Upper lobe of left lung (tissue), 6 donors: ENCODE results near the gene USP36. TPM values are rescaled to one million over a fixed set of nuclear protein-coding genes. Genes with fewer than 3 reads are reported as not detected.
"Not testable (repeated sequence)": the region's sequence is repeated elsewhere in the genome, so short reads cannot be mapped to it uniquely, and the experiment has no call there.

Experiments used
- ATAC-seq, 2 donors: fragments of 200-7000 bp; cut with Tn5 transposase; one replicate each; pipeline ENCODE4 v1.9.1; 2022; ENCODE audit warnings: mild to moderate bottlenecking in 2 of 2, moderate library complexity in 2 of 2; ENCODE audit not compliant: low FRiP score in 2 of 2
- DNase-seq, 2 donors: peaks; one replicate each; pipeline ENCODE4 v3.0.0-alpha.2; 2019 to 2020
- H3K27ac ChIP-seq, 4 donors: fragments of 200-600 bp; sonication (generic); one replicate each; pipeline ENCODE4 v1.5.1; 2016 to 2019
- H3K27me3 ChIP-seq, 4 donors: fragments of 200-600 bp; sonication (generic); one replicate each; pipeline ENCODE4 v1.5.1; 2017 to 2019
- H3K36me3 ChIP-seq, 4 donors: fragments of 200-600 bp; sonication (generic); one replicate each; pipeline ENCODE4 v1.5.1; 2016 to 2019
- H3K4me1 ChIP-seq, 4 donors: fragments of 200-600 bp; sonication (generic); one replicate each; pipeline ENCODE4 v1.5.1; 2018 to 2019
- H3K4me3 ChIP-seq, 4 donors: fragments of 200-600 bp; sonication (generic); one replicate each; pipeline ENCODE4 v1.5.1; 2017 to 2019; ENCODE audit warnings: mild to moderate bottlenecking in 2 of 4, moderate library complexity in 1 of 4
- H3K9me3 ChIP-seq, 4 donors: fragments of 200-600 bp; sonication (generic); one replicate each; pipeline ENCODE4 v1.5.1; 2018 to 2019
- EP300 ChIP-seq, 4 donors: sonication (generic); formaldehyde crosslinking; IDR thresholded peaks; one replicate each; pipeline ENCODE4 v1.5.1; 2017; ENCODE audit warnings: antibody characterized with exemption in 4 of 4, control low read depth in 2 of 4
- POLR2A ChIP-seq, 4 donors: fragments of 450-650 bp; IDR thresholded peaks; one replicate each; pipeline ENCODE4 v1.5.1; 2016 to 2017; ENCODE audit warnings: antibody characterized with exemption in 4 of 4, mild to moderate bottlenecking in 2 of 4
- POLR2AphosphoS5 ChIP-seq, 2 donors: sonication (generic); formaldehyde crosslinking; IDR thresholded peaks; one replicate each; pipeline ENCODE4 v1.5.1; 2017; ENCODE audit warnings: antibody characterized with exemption in 2 of 2
- WGBS, 2 donors: methylation state at CpG; one replicate each; pipeline ENCODE4 v1.1.5; 2017 to 2018; 5-methylcytosine and 5-hydroxymethylcytosine counted together
- total RNA-seq, 6 donors: library from RNA; depleted of rRNA in 4 of 6; stranded (reverse); fragments of >200 nt in 4 of 6; gene quantifications; one replicate each; pipeline versions ENCODE4 v1.1.0 to v1.2.1, GENCODE V29; 2016 to 2021
- TF ChIP-seq, protein P1 (sequence below), 6 experiments: fragments of 450-650 bp in 4 of 6; fragments of 200-600 bp in 2 of 6; sonication (generic) in 2 of 6; IDR thresholded peaks; one replicate each; pipeline ENCODE4 v1.5.1; 2016 to 2019; ENCODE audit warnings: antibody characterized with exemption in 6 of 6
- donor health status: DM: no; HTN: no; CAD: no; lungs with moderate emphysema.
- donor health status: DM: no; HTN: yes; CAD: no; lungs with severe emphysema.

USP36 gene
- total RNA-seq, 6 donors from 2014 or later = 31.1 to 76.5 (median 55.4) TPM

DNA sequence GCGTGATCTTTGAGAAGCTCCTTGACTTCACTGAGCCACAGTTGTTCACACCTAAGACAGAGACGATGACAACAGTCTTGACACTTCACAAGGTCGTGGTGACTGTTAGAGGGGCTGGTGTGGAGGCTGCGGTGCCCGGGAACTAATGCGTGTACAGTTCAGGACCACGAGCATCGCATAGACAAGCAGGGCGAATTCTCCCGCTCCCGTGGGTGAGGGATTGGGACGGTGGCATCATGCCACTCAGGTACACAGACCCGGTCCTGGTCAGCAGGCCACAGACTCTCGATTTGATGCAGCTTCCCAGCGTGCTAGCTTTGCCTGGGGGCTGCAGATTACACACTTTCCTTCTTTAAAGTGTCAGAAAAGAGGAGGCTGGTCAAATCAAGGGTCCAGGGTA lies 37.6 kb upstream of the USP36 start:
- DNase-seq (no peak), ATAC-seq (no peak)
- H3K27ac ChIP-seq = peak overlapping the region in 2 of 4 donors; percentile 88 to 91
- no peak for TF ChIP-seq POLR2AphosphoS5 (IDR thresholded peaks at IDR 0.05)
- TF ChIP-seq EP300 (IDR thresholded peaks at IDR 0.05) = no peak
- TF ChIP-seq, protein P1, sequence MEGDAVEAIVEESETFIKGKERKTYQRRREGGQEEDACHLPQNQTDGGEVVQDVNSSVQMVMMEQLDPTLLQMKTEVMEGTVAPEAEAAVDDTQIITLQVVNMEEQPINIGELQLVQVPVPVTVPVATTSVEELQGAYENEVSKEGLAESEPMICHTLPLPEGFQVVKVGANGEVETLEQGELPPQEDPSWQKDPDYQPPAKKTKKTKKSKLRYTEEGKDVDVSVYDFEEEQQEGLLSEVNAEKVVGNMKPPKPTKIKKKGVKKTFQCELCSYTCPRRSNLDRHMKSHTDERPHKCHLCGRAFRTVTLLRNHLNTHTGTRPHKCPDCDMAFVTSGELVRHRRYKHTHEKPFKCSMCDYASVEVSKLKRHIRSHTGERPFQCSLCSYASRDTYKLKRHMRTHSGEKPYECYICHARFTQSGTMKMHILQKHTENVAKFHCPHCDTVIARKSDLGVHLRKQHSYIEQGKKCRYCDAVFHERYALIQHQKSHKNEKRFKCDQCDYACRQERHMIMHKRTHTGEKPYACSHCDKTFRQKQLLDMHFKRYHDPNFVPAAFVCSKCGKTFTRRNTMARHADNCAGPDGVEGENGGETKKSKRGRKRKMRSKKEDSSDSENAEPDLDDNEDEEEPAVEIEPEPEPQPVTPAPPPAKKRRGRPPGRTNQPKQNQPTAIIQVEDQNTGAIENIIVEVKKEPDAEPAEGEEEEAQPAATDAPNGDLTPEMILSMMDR (IDR thresholded peaks at IDR 0.05) = no peak
- no peak for TF ChIP-seq POLR2A (IDR thresholded peaks at IDR 0.05)
- H3K36me3 ChIP-seq = peaks cover 0 to 7% (median 0%) of the 10 kb centered on the region in 4 donors
- 90 to 91% methylated on average over 13 to 15 of the region's 15 CpGs for WGBS, 2 donors
- no peaks in the 10 kb centered on the region for H3K27me3 ChIP-seq
- no peak overlapping the region for H3K4me3 ChIP-seq
- H3K9me3 ChIP-seq = no peaks in the 10 kb centered on the region
- H3K4me1 ChIP-seq = peaks cover 21 to 41% (median 27%) of the 10 kb centered on the region in 4 donors

DNA sequence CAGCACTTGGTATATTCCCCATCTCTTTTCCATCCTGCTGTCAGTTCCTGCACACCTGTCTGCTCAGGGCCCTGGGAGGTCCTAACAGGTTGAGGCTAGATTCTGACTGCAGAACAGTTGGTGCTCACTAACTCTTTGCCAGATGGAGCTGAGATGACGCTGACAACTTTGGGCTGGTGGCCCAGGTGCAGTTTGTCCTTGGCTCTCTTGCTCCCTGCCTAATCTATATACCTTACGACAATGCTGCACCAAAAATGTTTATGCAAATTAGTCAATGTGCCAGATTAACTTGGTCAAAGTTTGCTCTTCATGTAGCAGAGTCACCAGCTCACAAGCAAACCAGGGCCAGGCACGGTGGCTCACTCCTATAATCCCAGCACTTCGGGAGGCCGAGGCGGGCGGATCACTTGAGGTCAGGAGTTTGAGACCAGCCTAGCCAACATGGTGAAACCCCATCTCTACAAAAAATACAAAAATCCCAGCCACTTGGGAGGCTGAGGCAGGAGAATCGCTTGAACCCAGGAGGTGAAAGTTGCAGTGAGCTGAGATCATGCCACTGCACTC lies 36.4 kb upstream of the USP36 start:
- not testable (repeated sequence) for H3K27me3 ChIP-seq, H3K4me3 ChIP-seq, H3K27ac ChIP-seq, DNase-seq, H3K9me3 ChIP-seq, ATAC-seq
- WGBS, 2 donors = 92 to 97% methylated on average over 8 of the region's 8 CpGs
- Histone ChIP-seq H3K4me1 (peaks cover 9 to 30% (median 16%) of the 10 kb centered on the region in 4 donors), H3K36me3 (peaks cover 0 to 16% (median 0%) of the 10 kb centered on the region in 4 donors)

DNA sequence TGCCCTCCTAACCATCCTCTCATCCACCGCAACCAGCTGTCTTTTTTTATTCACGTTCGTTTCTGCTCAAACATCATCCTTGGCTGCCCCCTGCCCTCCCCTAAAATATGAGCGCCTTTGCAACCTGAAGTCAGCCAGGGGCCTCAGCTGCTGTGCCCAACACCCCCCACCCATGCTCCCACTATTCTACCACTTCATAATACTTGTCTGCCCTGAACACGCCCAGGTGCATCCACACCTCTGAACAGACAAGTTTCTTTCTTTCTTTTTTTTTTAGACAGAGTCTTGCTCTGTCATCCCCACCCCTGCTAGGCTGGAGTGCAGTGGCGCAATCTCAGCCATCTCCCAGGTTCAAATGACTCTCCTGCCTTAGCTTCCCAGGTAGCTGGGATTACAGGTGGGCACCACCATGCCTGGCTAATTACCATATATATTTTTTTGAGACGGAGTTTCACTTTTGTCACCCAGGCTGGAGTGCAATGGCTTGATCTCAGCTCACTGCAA lies 35.5 kb upstream of the USP36 start:
- Histone ChIP-seq H3K4me1 (peaks cover 8 to 30% (median 16%) of the 10 kb centered on the region in 4 donors), H3K4me3 (no peak overlapping the region), H3K27ac (peak overlapping the region in 1 of 4 donors; percentile 50), H3K36me3 (peaks cover 0 to 21% (median 0%) of the 10 kb centered on the region in 4 donors), H3K9me3 (no peaks in the 10 kb centered on the region), H3K27me3 (no peaks in the 10 kb centered on the region)
- DNase-seq (no peak), ATAC-seq (no peak)
- WGBS, 2 donors = 74 to 77% methylated on average over 7 of the region's 7 CpGs
- no peak for TF ChIP-seq EP300 (IDR thresholded peaks at IDR 0.05)
- no peak for TF ChIP-seq POLR2AphosphoS5 (IDR thresholded peaks at IDR 0.05)
- TF ChIP-seq, protein P1 (IDR thresholded peaks at IDR 0.05) = no peak
- TF ChIP-seq POLR2A (IDR thresholded peaks at IDR 0.05) = no peak

DNA sequence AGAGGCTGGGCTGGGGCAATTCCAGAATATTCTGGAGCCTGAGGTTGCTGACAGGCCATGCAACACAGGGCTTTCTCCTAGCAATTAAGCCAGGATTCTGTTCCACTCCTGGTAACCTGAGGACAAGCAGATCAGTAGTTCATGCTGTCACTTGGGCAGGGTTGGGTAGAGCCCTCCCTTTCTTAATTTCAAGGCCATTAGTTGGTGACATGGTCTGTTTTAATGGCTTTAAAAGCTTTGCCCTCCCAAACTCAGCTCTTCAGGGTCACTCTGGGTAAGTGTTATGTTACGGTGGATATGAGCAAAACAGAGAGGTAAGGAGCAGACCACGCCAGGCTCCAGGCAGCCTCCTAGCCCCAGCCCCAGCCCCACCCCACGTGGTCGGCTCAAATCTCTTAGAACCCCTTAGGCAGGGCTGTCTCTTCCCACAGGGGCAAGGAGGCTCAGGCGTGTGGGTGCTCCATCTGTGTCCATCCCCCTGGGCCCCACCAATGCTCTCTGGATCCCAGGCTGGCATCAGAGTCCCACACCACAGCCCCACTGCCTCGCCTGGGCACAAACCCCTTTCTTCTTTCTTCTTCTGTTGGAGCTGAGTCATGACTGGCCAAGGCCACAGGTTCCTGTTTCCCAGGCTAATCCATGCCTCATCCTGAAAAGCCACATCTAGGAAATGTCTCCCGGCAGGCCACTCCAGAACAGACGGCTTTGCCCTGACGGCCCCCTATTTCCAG lies 34.9 kb upstream of the USP36 start:
- ATAC-seq (no peak), DNase-seq (peak in 1 of 2 donors; percentile 59)
- no peak for TF ChIP-seq EP300 (IDR thresholded peaks at IDR 0.05)
- 55 to 67% methylated on average over 5 to 9 of the region's 9 CpGs for WGBS, 2 donors
- Histone ChIP-seq H3K27me3 (no peaks in the 10 kb centered on the region), H3K9me3 (no peaks in the 10 kb centered on the region), H3K4me3 (no peak overlapping the region), H3K4me1 (peaks cover 8 to 29% (median 16%) of the 10 kb centered on the region in 4 donors), H3K36me3 (peaks cover 0 to 27% (median 0%) of the 10 kb centered on the region in 4 donors), H3K27ac (peak overlapping the region in 1 of 4 donors; percentile 50)

DNA sequence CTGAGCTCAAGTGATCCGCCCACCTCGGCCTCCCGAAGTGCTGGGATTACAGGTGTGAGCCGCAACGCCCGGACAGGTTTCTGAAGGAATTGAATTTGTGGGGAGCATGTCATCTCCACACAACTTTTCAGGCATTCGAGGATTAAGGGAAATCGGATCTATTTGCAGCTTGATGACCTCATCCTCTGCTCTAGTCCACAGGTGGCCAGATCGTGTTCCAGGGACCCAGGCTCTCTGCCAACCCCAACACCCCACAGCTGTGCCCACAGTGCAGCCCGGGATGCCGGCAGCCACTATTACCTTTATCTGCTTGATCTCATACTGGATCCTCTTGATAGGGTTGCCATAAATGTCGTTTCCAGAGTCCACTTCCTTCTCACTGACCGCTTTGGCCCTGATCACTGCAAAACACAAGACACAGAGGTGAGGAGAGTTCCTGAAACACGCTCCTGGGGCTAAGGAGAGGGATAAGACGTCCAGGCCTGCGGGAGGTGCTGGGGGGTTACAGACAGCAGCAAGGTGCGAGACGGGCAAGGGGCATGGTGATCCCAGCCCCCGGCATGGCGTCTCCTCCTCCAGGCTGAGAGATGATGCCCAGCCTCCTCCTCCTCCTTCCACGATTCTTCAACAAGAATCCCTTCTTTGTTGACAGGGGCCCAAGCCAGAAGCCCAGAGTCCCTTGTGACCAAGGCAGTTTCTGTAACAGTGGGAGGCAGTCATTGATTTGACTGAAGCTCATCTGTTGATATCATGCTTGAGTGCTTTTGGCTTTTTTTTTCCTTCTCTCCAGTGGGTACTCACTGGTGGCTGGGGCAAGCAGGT lies 33.1 kb upstream of the USP36 start:
- Histone ChIP-seq H3K36me3 (peaks cover 0 to 36% (median 7%) of the 10 kb centered on the region in 4 donors), H3K27me3 (no peaks in the 10 kb centered on the region), H3K4me3 (no peak overlapping the region), H3K27ac (peak overlapping the region in 1 of 4 donors; percentile 3), H3K9me3 (no peaks in the 10 kb centered on the region), H3K4me1 (peaks cover 0 to 11% (median 3%) of the 10 kb centered on the region in 4 donors)
- WGBS, 2 donors = 71 to 82% methylated on average over 16 to 20 of the region's 21 CpGs
- TF ChIP-seq EP300 (IDR thresholded peaks at IDR 0.05) (no peak), POLR2AphosphoS5 (IDR thresholded peaks at IDR 0.05) (no peak), POLR2A (IDR thresholded peaks at IDR 0.05) (no peak)
- TF ChIP-seq, protein P1 (IDR thresholded peaks at IDR 0.05) = no peak
- ATAC-seq (no peak), DNase-seq (no peak)
